ENCODE results near the gene ZNF335. TPM values are rescaled to one million over a fixed set of nuclear protein-coding genes. Genes with fewer than 3 reads are reported as not detected.
A peak's percentile ranks its signal among the peaks of the same experiment; 100 is the strongest.

Gene ZNF335
- total and polyA plus RNA-seq, 2 of the 13 experiments (the other 11 are each of a cell fraction or from before 2014, with no cell fraction given), result 9.7 to 13.7 TPM

GRCh38 chr20:45918182-45918737, 53.7 kb downstream of the ZNF335 start (continued):
- TF ChIP-seq KAT8 (CRISPR knock-in tag; IDR thresholded peaks at IDR 0.05), result 0 out of 2 replicates have a peak, but pooled peaks have one; percentile 40
- peak; percentile 68; the same call in 1 of the 2 replicates for TF ChIP-seq ETS1 (CRISPR knock-in tag; IDR thresholded peaks at IDR 0.05)
- TF ChIP-seq SKI (IDR thresholded peaks at IDR 0.05; ENCODE audit: partially characterized antibody), result no peak
- TF ChIP-seq ZNF124 (CRISPR knock-in tag; IDR thresholded peaks at IDR 0.05), result no peak
- TF ChIP-seq, protein P1, sequence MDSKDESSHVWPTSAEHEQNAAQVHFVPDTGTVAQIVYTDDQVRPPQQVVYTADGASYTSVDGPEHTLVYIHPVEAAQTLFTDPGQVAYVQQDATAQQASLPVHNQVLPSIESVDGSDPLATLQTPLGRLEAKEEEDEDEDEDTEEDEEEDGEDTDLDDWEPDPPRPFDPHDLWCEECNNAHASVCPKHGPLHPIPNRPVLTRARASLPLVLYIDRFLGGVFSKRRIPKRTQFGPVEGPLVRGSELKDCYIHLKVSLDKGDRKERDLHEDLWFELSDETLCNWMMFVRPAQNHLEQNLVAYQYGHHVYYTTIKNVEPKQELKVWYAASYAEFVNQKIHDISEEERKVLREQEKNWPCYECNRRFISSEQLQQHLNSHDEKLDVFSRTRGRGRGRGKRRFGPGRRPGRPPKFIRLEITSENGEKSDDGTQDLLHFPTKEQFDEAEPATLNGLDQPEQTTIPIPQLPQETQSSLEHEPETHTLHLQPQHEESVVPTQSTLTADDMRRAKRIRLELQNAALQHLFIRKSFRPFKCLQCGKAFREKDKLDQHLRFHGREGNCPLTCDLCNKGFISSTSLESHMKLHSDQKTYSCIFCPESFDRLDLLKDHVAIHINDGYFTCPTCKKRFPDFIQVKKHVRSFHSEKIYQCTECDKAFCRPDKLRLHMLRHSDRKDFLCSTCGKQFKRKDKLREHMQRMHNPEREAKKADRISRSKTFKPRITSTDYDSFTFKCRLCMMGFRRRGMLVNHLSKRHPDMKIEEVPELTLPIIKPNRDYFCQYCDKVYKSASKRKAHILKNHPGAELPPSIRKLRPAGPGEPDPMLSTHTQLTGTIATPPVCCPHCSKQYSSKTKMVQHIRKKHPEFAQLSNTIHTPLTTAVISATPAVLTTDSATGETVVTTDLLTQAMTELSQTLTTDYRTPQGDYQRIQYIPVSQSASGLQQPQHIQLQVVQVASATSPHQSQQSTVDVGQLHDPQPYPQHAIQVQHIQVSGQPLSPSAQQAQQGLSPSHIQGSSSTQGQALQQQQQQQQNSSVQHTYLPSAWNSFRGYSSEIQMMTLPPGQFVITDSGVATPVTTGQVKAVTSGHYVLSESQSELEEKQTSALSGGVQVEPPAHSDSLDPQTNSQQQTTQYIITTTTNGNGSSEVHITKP (CRISPR knock-in tag; IDR thresholded peaks at IDR 0.05; ENCODE audit: low read depth), result 0 out of 2 replicates have a peak, but pooled peaks have one; percentile 14
- TF ChIP-seq CC2D1A (CRISPR knock-in tag; IDR thresholded peaks at IDR 0.05), result no peak
- no peak for TF ChIP-seq KAT2B (IDR thresholded peaks at IDR 0.05; ENCODE audit: borderline replicate concordance, low read depth, low read length)
- no peak for TF ChIP-seq ZFP36L1 (CRISPR knock-in tag; IDR thresholded peaks at IDR 0.05)
- TF ChIP-seq ELF4 (CRISPR knock-in tag; IDR thresholded peaks at IDR 0.05; ENCODE audit: borderline replicate concordance), result no peak
- no peak for TF ChIP-seq PATZ1 (CRISPR knock-in tag; IDR thresholded peaks at IDR 0.05)
- no peak for TF ChIP-seq ZNF33A (CRISPR knock-in tag; IDR thresholded peaks at IDR 0.05; ENCODE audit: borderline replicate concordance)
- peak; percentile 66 for TF ChIP-seq BCL6 (CRISPR knock-in tag; IDR thresholded peaks at IDR 0.05)
- no peak for TF ChIP-seq TBP (CRISPR knock-in tag; IDR thresholded peaks at IDR 0.05)
- no peak for TF ChIP-seq ZNF577 (CRISPR knock-in tag; IDR thresholded peaks at IDR 0.05; ENCODE audit: borderline replicate concordance, low read depth)
- TF ChIP-seq ZNF816 (CRISPR knock-in tag; IDR thresholded peaks at IDR 0.05; ENCODE audit: borderline replicate concordance), result no peak
- no peak for TF ChIP-seq ZNF143 (CRISPR knock-in tag; IDR thresholded peaks at IDR 0.05)
- no peak for TF ChIP-seq ZNF432 (CRISPR knock-in tag; IDR thresholded peaks at IDR 0.05; ENCODE audit: borderline replicate concordance)
- TF ChIP-seq ZNF383 (CRISPR knock-in tag; IDR thresholded peaks at IDR 0.05; ENCODE audit: borderline replicate concordance), result no peak
- TF ChIP-seq SALL2 (CRISPR knock-in tag; IDR thresholded peaks at IDR 0.05), result 0 out of 2 replicates have a peak, but pooled peaks have one; percentile 1
- 0 out of 2 replicates have a peak, but pooled peaks have one; percentile 47 for TF ChIP-seq ZNF788 (CRISPR knock-in tag; IDR thresholded peaks at IDR 0.05; ENCODE audit: borderline replicate concordance)
- TF ChIP-seq, protein P2, sequence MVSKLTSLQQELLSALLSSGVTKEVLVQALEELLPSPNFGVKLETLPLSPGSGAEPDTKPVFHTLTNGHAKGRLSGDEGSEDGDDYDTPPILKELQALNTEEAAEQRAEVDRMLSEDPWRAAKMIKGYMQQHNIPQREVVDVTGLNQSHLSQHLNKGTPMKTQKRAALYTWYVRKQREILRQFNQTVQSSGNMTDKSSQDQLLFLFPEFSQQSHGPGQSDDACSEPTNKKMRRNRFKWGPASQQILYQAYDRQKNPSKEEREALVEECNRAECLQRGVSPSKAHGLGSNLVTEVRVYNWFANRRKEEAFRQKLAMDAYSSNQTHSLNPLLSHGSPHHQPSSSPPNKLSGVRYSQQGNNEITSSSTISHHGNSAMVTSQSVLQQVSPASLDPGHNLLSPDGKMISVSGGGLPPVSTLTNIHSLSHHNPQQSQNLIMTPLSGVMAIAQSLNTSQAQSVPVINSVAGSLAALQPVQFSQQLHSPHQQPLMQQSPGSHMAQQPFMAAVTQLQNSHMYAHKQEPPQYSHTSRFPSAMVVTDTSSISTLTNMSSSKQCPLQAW (CRISPR knock-in tag; IDR thresholded peaks at IDR 0.05), result 0 out of 2 replicates have a peak, but pooled peaks have one; percentile 46
- TF ChIP-seq NCOR1 (IDR thresholded peaks at IDR 0.05; ENCODE audit: borderline replicate concordance, low read length), result no peak

Data from HepG2 (cell line).